GM20000 (cell line): ENCODE measurements around the gene NFIB.

Source experiments
- DNase-seq: peaks from one replicate; pipeline ENCODE4 v3.0.0; 2012; ENCODE audit warnings: low spot score
- TF ChIP-seq, protein P1 (sequence below): IDR thresholded peaks from 2 replicates; pipeline ENCODE4 v1.5.1; 2012; ENCODE audit warnings: mild to moderate bottlenecking, control low read depth; ENCODE audit errors: extremely low read depth, missing control alignments

NFIB gene

DNA sequence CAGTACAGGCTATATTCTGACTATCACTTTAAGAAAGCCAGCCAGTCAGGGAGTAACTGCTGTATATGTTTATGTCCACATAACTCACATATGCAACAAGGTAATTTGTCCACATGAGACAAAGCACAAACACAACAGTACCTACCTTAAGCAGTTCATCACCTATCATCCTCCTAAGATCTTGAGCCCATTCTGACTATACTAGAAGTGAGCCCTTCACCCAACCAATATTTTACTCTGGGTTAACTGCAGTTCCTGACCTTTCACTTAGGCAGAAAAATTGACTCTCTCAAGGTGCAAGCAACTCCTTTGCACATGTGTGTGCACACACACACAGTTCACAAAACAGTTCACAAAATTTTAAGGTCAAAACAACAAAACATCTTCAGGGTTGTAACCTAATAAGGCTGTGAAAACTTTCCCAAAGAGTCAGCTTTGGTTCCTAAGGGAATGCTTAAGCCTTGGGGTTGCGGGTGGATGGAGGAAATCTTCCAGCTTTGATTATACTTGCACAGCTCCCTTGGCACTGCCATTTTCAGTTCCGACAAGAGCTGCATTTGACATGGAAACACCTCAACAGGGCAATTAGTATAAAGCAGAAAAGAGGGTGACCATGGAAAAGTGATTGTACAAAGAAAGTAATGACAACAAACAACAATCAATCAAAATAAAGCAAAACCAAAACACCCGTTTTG is 215.3 kb downstream of the NFIB start:
- TF ChIP-seq, protein P1, sequence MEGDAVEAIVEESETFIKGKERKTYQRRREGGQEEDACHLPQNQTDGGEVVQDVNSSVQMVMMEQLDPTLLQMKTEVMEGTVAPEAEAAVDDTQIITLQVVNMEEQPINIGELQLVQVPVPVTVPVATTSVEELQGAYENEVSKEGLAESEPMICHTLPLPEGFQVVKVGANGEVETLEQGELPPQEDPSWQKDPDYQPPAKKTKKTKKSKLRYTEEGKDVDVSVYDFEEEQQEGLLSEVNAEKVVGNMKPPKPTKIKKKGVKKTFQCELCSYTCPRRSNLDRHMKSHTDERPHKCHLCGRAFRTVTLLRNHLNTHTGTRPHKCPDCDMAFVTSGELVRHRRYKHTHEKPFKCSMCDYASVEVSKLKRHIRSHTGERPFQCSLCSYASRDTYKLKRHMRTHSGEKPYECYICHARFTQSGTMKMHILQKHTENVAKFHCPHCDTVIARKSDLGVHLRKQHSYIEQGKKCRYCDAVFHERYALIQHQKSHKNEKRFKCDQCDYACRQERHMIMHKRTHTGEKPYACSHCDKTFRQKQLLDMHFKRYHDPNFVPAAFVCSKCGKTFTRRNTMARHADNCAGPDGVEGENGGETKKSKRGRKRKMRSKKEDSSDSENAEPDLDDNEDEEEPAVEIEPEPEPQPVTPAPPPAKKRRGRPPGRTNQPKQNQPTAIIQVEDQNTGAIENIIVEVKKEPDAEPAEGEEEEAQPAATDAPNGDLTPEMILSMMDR = no peak
- DNase-seq = no peak

DNA sequence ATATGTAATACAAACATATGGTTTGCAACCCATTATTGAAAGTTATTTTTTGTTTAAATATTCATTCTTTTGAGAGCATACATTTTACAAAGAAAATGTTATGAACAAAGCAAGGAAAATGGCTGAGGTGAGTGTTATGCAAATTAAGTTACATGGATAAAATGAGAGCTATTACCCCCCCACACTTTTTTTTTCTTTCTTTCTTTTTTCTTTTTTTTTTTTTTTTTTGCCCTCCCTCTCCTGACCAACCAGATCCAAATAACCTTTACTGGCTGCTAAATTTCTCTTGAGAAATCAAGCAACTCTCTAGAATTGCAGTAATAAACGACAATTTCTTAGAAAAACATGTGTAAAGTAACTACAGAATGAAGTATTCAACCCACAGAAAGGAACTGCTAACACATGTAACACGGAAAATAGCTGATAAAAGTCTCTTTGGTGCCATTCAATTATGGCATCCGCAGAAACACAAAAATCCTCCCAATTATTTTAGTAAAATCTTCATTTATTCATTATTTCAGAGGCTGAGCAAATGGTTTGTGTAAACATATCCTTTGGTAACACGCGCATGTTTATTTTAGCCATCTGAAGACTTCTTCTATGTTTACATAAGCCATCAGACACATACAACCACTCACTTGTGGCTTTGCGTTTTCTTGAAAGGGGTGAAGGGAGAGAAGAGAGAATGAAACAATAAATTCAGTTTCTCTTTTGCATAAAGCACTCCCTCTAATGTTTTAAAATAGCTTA is 216.1 kb downstream of the NFIB start:
- TF ChIP-seq, protein P1 = no peak
- DNase-seq = no peak

DNA sequence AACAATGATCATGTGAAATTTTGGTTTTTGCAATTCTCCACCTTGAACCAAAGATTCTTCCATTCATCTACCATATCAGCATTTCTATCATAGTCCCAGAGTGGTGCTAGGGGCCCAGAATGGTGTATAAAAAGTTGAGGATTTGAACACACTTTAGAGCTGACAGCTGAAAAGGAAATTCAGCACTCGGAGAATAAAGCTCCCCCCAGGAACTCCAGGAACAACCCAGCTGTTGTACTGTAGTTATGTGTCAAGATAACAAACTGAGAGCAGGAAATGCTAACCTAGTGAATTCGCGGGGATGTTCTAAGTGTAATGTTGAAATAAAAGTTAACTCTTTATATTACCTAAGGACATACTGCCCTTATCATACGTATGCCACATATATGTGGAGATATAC is 216.7 kb downstream of the NFIB start:
- no peak for DNase-seq
- TF ChIP-seq, protein P1 = no peak

DNA sequence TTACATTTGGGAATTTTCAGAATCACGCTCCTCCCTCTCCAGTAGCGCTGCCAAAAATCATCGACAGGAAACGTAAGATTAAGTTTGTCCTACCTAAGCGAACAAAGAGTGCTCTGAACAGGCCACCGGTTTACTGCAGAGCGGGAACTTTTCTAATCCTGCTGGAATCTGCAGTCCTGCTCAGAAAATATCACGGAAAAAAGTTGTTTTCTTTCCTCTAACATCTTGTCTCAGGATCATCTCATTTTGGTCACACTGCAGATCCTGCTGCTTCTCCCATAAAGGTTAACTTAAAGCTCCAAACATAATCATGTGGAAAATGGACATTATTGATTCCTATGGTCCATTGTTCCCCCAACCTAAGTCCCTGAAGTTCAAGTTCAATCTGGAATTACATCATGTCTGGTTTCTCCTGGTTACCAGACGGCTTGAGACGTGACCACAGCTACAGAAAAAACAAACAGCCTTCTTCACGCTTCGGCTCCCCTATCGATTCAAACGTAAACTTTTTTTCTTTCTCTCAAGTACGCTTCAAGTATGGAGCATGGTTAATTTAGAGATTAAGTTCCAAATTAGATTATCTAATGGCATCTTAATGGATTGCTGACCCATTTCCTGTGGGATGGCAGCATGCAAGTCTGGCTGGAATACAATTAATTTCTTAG is 217.6 kb downstream of the NFIB start:
- TF ChIP-seq, protein P1 = no peak
- DNase-seq = no peak

DNA sequence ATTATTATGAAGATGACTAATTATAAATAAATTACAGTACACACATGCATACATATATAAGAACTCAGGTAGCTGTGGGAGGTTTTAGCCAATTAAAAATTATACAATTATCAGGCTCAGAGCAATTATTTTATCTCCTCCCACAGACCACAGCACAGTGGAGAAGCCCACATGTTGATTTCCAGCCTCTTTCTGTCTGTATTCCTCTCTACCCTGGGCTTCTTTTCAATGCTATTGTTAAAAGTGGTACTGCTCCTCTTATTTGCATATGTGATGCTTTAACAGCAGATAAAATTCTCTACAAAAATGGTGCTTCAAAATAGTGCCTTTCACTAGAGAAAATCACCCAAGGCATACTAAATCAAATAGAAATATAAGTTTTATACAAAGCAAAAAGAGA is 218.7 kb downstream of the NFIB start:
- DNase-seq = no peak
- TF ChIP-seq, protein P1 = no peak

DNA sequence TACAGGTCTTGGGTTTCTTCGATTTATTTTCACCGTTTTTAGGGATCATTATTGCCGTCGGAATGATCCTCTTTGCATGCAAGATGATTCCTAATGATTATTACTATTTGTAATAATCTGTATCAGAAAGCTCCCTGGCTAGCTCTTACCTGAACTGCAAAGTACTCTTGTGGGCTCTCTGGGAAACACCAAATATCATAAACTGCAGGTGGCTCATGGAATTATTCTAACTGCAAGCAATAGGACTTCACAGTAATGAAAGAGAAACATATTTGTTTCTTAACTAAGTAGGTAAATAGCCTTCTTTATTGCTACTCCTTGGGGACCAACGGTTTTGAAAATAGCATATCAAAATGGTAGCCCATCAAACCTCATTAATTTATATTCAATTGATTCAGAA is 219.4 kb downstream of the NFIB start:
- DNase-seq = no peak
- TF ChIP-seq, protein P1 = no peak

DNA sequence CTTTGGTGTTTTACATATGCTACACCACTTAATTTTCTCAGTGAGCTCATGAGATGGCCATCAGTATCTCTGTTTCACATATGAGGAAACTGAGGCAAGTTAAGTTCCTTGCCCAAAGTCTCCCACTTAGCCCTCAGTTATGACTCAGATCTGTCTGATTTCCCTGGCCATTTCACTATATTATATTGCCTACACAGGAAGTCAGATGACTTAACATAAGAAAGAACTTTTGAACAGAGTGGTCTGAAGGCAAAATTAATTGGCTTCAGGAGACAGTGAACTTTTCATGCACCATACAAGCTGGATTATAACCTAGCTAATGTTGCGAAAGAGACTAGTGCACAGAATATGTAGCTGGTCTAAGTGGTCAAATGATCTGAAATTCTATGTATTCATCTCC is 221.6 kb downstream of the NFIB start:
- DNase-seq = no peak
- TF ChIP-seq, protein P1 = no peak
